ENCODE results near the gene APEH.

Gene APEH

DNA sequence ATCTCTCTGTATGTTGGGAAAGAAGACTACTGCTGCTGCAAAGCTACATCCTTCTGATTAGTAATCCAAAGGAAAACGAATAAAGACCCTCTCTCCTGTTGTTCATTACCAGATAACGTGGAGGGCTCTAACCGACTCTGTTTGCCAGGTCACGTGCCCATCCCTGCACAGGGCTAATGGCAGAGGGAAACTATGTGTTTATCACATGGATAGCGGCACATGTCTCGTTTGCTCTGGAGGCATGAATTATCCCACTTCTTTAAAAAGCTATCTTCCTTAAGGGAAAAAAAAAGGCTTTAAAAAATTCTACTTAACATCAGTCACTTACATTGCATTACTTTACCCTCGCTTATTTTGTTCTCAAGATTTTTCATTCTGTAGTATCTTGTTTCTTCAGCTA lies 32.9 kb upstream of the APEH start:
- no peak overlapping the region for H3K4me3 ChIP-seq (ENCODE audit: low read depth, low read length)
- DNase-seq (ENCODE audit: low read depth): no peak
- TF ChIP-seq, protein P1, sequence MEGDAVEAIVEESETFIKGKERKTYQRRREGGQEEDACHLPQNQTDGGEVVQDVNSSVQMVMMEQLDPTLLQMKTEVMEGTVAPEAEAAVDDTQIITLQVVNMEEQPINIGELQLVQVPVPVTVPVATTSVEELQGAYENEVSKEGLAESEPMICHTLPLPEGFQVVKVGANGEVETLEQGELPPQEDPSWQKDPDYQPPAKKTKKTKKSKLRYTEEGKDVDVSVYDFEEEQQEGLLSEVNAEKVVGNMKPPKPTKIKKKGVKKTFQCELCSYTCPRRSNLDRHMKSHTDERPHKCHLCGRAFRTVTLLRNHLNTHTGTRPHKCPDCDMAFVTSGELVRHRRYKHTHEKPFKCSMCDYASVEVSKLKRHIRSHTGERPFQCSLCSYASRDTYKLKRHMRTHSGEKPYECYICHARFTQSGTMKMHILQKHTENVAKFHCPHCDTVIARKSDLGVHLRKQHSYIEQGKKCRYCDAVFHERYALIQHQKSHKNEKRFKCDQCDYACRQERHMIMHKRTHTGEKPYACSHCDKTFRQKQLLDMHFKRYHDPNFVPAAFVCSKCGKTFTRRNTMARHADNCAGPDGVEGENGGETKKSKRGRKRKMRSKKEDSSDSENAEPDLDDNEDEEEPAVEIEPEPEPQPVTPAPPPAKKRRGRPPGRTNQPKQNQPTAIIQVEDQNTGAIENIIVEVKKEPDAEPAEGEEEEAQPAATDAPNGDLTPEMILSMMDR (IDR thresholded peaks at IDR 0.05; ENCODE audit: control insufficient read depth, extremely low read depth, insufficient read depth): no peak

DNA sequence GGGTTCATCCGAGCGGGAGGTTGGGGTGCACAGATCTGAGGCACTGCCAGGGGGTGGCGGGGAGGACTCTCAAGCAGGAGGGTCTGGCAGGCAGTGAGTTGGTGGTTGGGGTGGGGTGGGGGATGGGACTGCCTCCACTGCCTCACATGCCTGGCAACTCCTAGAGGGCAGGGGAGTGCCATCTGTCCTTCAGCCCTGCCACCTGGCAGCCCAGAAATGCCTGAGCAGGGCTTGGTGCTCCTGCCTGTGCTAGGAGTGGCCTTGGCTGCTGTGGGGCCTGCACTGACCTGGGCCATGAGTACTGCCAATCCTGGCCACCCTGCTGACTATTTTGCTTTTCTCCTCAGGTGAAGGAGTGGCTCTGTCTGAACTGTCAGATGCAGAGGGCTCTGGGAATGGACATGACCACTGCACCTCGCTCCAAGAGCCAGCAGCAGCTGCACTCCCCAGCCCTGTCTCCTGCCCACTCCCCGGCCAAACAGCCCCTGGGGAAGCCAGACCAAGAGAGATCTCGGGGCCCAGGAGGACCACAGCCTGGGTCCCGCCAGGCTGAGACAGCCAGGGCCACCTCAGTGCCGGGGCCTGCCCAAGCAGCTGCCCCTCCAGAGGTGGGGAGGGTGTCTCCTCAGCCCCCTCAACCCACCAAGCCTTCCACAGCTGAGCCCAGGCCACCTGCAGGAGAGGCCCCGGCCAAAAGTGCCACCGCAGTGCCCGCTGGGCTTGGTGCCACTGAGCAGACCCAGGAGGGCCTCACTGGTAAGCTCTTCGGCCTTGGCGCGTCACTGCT lies 32.0 kb upstream of the APEH start:
- TF ChIP-seq, protein P1 (IDR thresholded peaks at IDR 0.05; ENCODE audit: control insufficient read depth, extremely low read depth, insufficient read depth): no peak

DNA sequence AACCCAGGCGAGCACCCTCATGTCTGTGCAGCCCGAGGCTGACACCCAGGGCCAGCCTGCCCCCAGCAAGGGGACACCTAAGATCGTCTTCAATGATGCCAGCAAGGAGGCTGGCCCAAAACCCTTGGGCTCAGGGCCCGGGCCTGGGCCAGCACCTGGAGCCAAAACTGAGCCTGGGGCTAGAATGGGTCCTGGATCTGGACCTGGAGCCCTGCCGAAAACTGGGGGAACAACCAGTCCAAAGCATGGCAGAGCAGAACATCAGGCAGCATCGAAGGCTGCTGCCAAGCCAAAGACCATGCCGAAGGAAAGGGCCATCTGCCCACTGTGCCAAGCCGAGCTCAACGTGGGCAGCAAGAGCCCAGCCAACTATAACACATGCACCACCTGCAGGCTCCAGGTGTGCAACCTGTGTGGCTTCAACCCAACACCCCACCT lies 31.4 kb upstream of the APEH start:
- no peak for DNase-seq (ENCODE audit: low read depth)
- no peak overlapping the region for H3K4me3 ChIP-seq (ENCODE audit: low read depth, low read length)
- TF ChIP-seq, protein P1 (IDR thresholded peaks at IDR 0.05; ENCODE audit: control insufficient read depth, extremely low read depth, insufficient read depth): no peak

More for the DNA sequence above, 32.0 kb upstream of the APEH start:
- no peak overlapping the region for H3K4me3 ChIP-seq (ENCODE audit: low read depth, low read length)
- no peak for DNase-seq (ENCODE audit: low read depth)

DNA sequence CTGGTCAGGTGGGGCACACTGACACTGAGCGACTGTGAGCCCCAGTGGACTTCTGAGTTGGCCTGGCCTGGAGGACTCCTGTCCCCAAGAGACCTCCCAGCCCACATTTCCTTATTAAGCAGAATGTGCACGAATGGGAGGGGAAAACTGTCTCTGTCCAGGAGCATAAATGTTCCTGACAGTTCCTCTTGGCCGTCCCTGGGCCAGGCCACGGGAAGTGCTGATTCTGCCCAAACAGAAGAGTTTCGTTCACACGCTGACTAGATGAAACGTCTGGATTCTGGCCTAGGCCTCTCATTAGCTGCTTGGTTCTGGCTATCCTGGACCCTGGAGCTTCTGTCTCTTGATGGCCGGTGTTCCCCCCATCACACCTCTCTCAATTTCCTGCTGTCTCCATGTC lies 29.5 kb upstream of the APEH start:
- H3K4me3 ChIP-seq (ENCODE audit: low read depth, low read length): no peak overlapping the region
- TF ChIP-seq, protein P1 (IDR thresholded peaks at IDR 0.05; ENCODE audit: control insufficient read depth, extremely low read depth, insufficient read depth): no peak
- DNase-seq (ENCODE audit: low read depth): no peak

DNA sequence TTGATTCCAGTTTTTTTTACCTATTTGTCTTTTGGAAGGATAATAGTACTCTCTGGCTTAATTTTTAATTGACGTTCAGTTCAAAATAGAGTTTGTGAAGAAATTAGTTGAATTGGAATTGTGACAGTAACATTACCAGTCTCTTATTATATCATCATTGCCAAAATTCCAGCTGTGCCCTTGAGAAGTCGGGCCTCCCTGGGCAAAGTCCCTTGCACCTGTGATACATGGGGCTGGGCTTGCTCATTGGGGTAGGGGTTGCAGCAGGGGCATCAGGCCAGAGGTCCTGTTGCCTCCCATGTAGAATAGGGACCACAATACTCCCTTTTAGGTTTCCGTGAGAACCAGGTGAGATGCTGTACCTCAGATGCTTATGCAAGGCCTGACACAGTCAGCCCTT lies 27.9 kb upstream of the APEH start:
- TF ChIP-seq, protein P1 (IDR thresholded peaks at IDR 0.05; ENCODE audit: control insufficient read depth, extremely low read depth, insufficient read depth): no peak
- no peak overlapping the region for H3K4me3 ChIP-seq (ENCODE audit: low read depth, low read length)
- no peak for DNase-seq (ENCODE audit: low read depth)

DNA sequence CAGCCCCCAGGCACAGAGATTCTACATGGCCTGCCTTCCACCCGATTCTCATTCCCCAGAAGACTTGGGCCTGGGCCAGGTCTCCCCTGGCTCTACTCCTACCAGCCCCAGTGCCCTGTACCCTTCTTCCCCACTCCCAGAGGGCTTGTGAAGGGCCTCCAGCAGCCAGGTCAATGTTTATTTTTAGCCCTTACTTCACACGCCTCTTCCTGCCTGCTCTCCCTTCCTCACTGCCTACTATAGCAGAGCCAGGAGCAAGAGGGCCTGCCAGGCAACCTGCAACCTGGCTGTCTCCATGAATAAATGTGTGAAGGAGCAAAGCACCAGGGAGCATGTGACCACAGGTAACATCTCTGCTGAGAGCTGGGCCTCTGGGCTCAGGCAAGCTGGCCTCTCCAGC lies 26.4 kb upstream of the APEH start:
- TF ChIP-seq, protein P1 (IDR thresholded peaks at IDR 0.05; ENCODE audit: control insufficient read depth, extremely low read depth, insufficient read depth): no peak
- H3K4me3 ChIP-seq (ENCODE audit: low read depth, low read length): no peak overlapping the region
- no peak for DNase-seq (ENCODE audit: low read depth)

All from LNCaP clone FGC (cell line).